K562 (cell line): Measurements from ENCODE around the gene MDM4. TPM values are rescaled to one million over a fixed set of nuclear protein-coding genes. Genes with fewer than 3 reads are reported as not detected.

Experiments
- DDX20 ChIP-seq: fragments of 450-650 bp; IDR thresholded peaks from 2 replicates; pipeline ENCODE4 v1.6.1; 2016; ENCODE audit warnings: missing genetic modification characterization, low read depth, mild to moderate bottlenecking, missing compliant biosample characterization, moderate library complexity
- GTF2A2 ChIP-seq: IDR thresholded peaks from 2 replicates; pipeline ENCODE4 v1.6.1; 2016; ENCODE audit warnings: mild to moderate bottlenecking, missing genetic modification characterization, missing compliant biosample characterization
- GTF2B ChIP-seq: IDR thresholded peaks from 2 replicates; pipeline ENCODE4 v1.6.1; 2011; ENCODE audit not compliant: insufficient read length; ENCODE audit errors: extremely low read depth
- HDGF ChIP-seq: fragments of 450-650 bp; IDR thresholded peaks from 2 replicates; pipeline ENCODE4 v1.6.1; 2016
- HLTF ChIP-seq: fragments of 450-650 bp; IDR thresholded peaks from 2 replicates; pipeline ENCODE4 v1.6.1; 2016
- LCOR ChIP-seq: sonication (generic); formaldehyde crosslinking; IDR thresholded peaks from 2 replicates; pipeline ENCODE4 v1.8.0; 2022; ENCODE audit warnings: mild to moderate bottlenecking, missing genetic modification reagents
- MAZ ChIP-seq, 2 experiments: fragments of 450-650 bp in 1 of 2; sonication (generic) in 1 of 2; formaldehyde crosslinking; IDR thresholded peaks in 1 of 2; conservative IDR thresholded peaks in 1 of 2; 2 replicates each; pipeline versions ENCODE4 v1.4.0 to v1.5.0; 2020; ENCODE audit warnings: mild to moderate bottlenecking in 1 of 2, missing genetic modification reagents in 1 of 2
- RAD51 ChIP-seq: fragments of 450-650 bp; IDR thresholded peaks from 2 replicates; pipeline ENCODE4 v1.7.1; 2016; ENCODE audit warnings: low read depth, mild to moderate bottlenecking, borderline replicate concordance
- RCOR1 ChIP-seq, 2 experiments: IDR thresholded peaks; 2 replicates each; pipeline ENCODE4 v1.6.1; 2012; ENCODE audit warnings: low read depth in 2 of 2, low read length in 2 of 2, borderline replicate concordance in 1 of 2, improper control_type of control experiment in 1 of 2
- SP1 ChIP-seq: sonication (generic); formaldehyde crosslinking; IDR thresholded peaks from 2 replicates; pipeline ENCODE4 v1.8.1; 2022; ENCODE audit warnings: mild to moderate bottlenecking, missing genetic modification reagents
- TEAD1 ChIP-seq, 2 experiments: fragments of 450-650 bp in 1 of 2; sonication (generic) in 1 of 2; formaldehyde crosslinking; IDR thresholded peaks; 2 replicates each; pipeline versions ENCODE4 v1.4.0 to v1.8.0; 2020 to 2022; ENCODE audit warnings: mild to moderate bottlenecking in 2 of 2, missing genetic modification reagents in 1 of 2
- ZC3H8 ChIP-seq: fragments of 450-650 bp; IDR thresholded peaks from 2 replicates; pipeline ENCODE4 v1.6.1; 2017
- ZNF311 ChIP-seq: fragments of 250-450 bp; sonication (Bioruptor Pico); IDR thresholded peaks from 2 replicates; pipeline ENCODE4 v1.4.0; 2020; ENCODE audit warnings: mild to moderate bottlenecking, moderate library complexity
- ZNF384 ChIP-seq: IDR thresholded peaks from 2 replicates; pipeline ENCODE4 v1.6.1; 2012; ENCODE audit warnings: low read depth, low read length, improper control_type of control experiment
- ZNF592 ChIP-seq: fragments of 450-650 bp; IDR thresholded peaks from 2 replicates; pipeline ENCODE4 v1.6.1; 2017; ENCODE audit warnings: antibody characterized with exemption, mild to moderate bottlenecking
- ZNF778 ChIP-seq: fragments of 450-650 bp; formaldehyde crosslinking; IDR thresholded peaks from 2 replicates; pipeline ENCODE4 v1.4.0; 2020; ENCODE audit warnings: mild to moderate bottlenecking, moderate library complexity
- polyA plus RNA-seq, 8 experiments: library from polyadenylated mRNA; depleted of rRNA in 4 of 8; stranded (reverse) in 5 of 8; unstranded in 3 of 8; fragments of >200 nt; fragmentation: Nextera tagmentation in 2 of 8; fragmentation: Illumina TruSeq in 1 of 8; extraction: Ambion mirVana in 2 of 8; extraction: Trizol in 1 of 8; gene quantifications; 2 replicates each; pipeline versions ENCODE4 v1.2.1 to v1.2.3, GENCODE V29; 2011 to 2014; ENCODE audit warnings: inconsistent platforms in 1 of 8, missing spikeins in 1 of 8
- total RNA-seq, 7 experiments: library from RNA; depleted of rRNA in 6 of 7; stranded (reverse); fragments of >200 nt in 6 of 7; fragmentation: Illumina TruSeq in 2 of 7; extraction: Trizol in 2 of 7; gene quantifications; 2 replicates each; pipeline versions ENCODE4 v1.2.1 to v1.2.3, GENCODE V29; 2011 to 2021; ENCODE audit warnings: low replicate concordance in 1 of 7
- TF ChIP-seq, protein P1 (sequence below): sonication (generic); formaldehyde crosslinking; IDR thresholded peaks from 2 replicates; pipeline ENCODE4 v1.8.1; 2023; ENCODE audit warnings: mild to moderate bottlenecking, missing genetic modification reagents
- TF ChIP-seq, protein P2 (sequence below): sonication (generic); formaldehyde crosslinking; IDR thresholded peaks from 2 replicates; pipeline ENCODE4 v1.9.0; 2022; ENCODE audit warnings: mild to moderate bottlenecking, missing genetic modification reagents
- TF ChIP-seq, protein P3 (sequence below): fragments of 250-450 bp; sonication (Bioruptor Pico); IDR thresholded peaks from 2 replicates; pipeline ENCODE4 v1.8.0; 2021; ENCODE audit warnings: moderate library complexity, mild to moderate bottlenecking, inconsistent platforms

Gene MDM4
- total and polyA plus RNA-seq, 9 of the 15 experiments (the other 6 are each of a cell fraction or from before 2014, with no cell fraction given) = 3.3 to 61.7 (median 21.2) TPM

- TF ChIP-seq HDGF (peak; percentile 71; the same call in 1 of the 2 replicates), ZNF778 (no peak), GTF2A2 (no peak), ZNF311 (0 out of 2 replicates have a peak, but pooled peaks have one; percentile 36), ZNF384 (peak; percentile 57; the same call in 1 of the 2 replicates), DDX20 (tag) (no peak), GTF2B (no peak), RCOR1 (IDR thresholded peaks at IDR 0.05; ENCODE audit: borderline replicate concordance in 1 of 2, low read depth in 2 of 2, low read length in 2 of 2) (peak in 1 of 2 experiments; percentile 29; a peak in 1 of 4 replicates), MAZ (CRISPR knock-in tag; conservative IDR thresholded peaks at IDR 0.05 in 1 of 2, IDR thresholded peaks at IDR 0.05 in 1 of 2) (no peak), RAD51 (peak; percentile 33; the same call in 1 of the 2 replicates), TEAD1 (CRISPR knock-in tag; IDR thresholded peaks at IDR 0.05) (0 out of 4 replicates have a peak, but pooled peaks of 1 of the 2 experiments have one; percentile 5), ZNF592 (no peak), HLTF (peak; percentile 17; the same call in 1 of the 2 replicates), LCOR (CRISPR knock-in tag) (no peak), SP1 (CRISPR knock-in tag) (peak; percentile 48; the same call in 1 of the 2 replicates), ZC3H8 (no peak)
- TF ChIP-seq, protein P1, sequence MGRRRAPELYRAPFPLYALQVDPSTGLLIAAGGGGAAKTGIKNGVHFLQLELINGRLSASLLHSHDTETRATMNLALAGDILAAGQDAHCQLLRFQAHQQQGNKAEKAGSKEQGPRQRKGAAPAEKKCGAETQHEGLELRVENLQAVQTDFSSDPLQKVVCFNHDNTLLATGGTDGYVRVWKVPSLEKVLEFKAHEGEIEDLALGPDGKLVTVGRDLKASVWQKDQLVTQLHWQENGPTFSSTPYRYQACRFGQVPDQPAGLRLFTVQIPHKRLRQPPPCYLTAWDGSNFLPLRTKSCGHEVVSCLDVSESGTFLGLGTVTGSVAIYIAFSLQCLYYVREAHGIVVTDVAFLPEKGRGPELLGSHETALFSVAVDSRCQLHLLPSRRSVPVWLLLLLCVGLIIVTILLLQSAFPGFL (CRISPR knock-in tag) = no peak
- TF ChIP-seq, protein P2, sequence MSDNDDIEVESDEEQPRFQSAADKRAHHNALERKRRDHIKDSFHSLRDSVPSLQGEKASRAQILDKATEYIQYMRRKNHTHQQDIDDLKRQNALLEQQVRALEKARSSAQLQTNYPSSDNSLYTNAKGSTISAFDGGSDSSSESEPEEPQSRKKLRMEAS (CRISPR knock-in tag) = no peak
- TF ChIP-seq, protein P3, sequence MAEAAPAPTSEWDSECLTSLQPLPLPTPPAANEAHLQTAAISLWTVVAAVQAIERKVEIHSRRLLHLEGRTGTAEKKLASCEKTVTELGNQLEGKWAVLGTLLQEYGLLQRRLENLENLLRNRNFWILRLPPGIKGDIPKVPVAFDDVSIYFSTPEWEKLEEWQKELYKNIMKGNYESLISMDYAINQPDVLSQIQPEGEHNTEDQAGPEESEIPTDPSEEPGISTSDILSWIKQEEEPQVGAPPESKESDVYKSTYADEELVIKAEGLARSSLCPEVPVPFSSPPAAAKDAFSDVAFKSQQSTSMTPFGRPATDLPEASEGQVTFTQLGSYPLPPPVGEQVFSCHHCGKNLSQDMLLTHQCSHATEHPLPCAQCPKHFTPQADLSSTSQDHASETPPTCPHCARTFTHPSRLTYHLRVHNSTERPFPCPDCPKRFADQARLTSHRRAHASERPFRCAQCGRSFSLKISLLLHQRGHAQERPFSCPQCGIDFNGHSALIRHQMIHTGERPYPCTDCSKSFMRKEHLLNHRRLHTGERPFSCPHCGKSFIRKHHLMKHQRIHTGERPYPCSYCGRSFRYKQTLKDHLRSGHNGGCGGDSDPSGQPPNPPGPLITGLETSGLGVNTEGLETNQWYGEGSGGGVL (CRISPR knock-in tag) = no peak
Measured at GRCh38 chr1:204520834-204521709, 4.9 kb downstream of the MDM4 start (continued).
